ENCODE measurements around the gene WNT9B. TPM values are rescaled to one million over a fixed set of nuclear protein-coding genes. Genes with fewer than 3 reads are reported as not detected.

Gene WNT9B
- total and polyA plus RNA-seq, 2 experiments from 2014 or later = 0.17 TPM; not detected in 1

DNA sequence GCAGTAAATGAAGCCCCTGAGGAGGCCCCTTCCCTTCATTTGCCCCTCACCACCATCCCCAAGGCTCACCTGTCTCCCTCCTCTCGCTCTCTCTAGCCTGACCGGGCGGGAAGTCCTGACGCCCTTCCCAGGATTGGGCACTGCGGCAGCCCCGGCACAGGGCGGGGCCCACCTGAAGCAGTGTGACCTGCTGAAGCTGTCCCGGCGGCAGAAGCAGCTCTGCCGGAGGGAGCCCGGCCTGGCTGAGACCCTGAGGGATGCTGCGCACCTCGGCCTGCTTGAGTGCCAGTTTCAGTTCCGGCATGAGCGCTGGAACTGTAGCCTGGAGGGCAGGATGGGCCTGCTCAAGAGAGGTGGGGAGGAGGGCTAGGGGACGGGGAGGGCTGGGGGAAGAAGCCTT lies 21.0 kb downstream of the WNT9B start (continued):
- TF ChIP-seq, protein P1, sequence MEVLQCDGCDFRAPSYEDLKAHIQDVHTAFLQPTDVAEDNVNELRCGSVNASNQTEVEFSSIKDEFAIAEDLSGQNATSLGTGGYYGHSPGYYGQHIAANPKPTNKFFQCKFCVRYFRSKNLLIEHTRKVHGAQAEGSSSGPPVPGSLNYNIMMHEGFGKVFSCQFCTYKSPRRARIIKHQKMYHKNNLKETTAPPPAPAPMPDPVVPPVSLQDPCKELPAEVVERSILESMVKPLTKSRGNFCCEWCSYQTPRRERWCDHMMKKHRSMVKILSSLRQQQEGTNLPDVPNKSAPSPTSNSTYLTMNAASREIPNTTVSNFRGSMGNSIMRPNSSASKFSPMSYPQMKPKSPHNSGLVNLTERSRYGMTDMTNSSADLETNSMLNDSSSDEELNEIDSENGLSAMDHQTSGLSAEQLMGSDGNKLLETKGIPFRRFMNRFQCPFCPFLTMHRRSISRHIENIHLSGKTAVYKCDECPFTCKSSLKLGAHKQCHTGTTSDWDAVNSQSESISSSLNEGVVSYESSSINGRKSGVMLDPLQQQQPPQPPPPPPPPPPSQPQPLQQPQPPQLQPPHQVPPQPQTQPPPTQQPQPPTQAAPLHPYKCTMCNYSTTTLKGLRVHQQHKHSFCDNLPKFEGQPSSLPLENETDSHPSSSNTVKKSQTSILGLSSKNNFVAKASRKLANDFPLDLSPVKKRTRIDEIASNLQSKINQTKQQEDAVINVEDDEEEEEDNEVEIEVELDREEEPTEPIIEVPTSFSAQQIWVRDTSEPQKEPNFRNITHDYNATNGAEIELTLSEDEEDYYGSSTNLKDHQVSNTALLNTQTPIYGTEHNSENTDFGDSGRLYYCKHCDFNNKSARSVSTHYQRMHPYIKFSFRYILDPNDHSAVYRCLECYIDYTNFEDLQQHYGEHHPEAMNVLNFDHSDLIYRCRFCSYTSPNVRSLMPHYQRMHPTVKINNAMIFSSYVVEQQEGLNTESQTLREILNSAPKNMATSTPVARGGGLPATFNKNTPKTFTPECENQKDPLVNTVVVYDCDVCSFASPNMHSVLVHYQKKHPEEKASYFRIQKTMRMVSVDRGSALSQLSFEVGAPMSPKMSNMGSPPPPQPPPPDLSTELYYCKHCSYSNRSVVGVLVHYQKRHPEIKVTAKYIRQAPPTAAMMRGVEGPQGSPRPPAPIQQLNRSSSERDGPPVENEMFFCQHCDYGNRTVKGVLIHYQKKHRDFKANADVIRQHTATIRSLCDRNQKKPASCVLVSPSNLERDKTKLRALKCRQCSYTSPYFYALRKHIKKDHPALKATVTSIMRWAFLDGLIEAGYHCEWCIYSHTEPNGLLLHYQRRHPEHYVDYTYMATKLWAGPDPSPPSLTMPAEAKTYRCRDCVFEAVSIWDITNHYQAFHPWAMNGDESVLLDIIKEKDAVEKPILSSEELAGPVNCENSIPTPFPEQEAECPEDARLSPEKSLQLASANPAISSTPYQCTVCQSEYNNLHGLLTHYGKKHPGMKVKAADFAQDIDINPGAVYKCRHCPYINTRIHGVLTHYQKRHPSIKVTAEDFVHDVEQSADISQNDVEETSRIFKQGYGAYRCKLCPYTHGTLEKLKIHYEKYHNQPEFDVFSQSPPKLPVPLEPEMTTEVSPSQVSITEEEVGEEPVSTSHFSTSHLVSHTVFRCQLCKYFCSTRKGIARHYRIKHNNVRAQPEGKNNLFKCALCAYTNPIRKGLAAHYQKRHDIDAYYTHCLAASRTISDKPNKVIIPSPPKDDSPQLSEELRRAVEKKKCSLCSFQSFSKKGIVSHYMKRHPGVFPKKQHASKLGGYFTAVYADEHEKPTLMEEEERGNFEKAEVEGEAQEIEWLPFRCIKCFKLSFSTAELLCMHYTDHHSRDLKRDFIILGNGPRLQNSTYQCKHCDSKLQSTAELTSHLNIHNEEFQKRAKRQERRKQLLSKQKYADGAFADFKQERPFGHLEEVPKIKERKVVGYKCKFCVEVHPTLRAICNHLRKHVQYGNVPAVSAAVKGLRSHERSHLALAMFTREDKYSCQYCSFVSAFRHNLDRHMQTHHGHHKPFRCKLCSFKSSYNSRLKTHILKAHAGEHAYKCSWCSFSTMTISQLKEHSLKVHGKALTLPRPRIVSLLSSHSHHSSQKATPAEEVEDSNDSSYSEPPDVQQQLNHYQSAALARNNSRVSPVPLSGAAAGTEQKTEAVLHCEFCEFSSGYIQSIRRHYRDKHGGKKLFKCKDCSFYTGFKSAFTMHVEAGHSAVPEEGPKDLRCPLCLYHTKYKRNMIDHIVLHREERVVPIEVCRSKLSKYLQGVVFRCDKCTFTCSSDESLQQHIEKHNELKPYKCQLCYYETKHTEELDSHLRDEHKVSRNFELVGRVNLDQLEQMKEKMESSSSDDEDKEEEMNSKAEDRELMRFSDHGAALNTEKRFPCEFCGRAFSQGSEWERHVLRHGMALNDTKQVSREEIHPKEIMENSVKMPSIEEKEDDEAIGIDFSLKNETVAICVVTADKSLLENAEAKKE (CRISPR knock-in tag; IDR thresholded peaks at IDR 0.05) = no peak
- TF ChIP-seq POLR2AphosphoS5 (IDR thresholded peaks at IDR 0.05; ENCODE audit: low read depth) (no peak), CREB1 (CRISPR knock-in tag; IDR thresholded peaks at IDR 0.05; ENCODE audit: low read depth) (no peak), ZNF114 (CRISPR knock-in tag; IDR thresholded peaks at IDR 0.05) (no peak), EZH2 (IDR thresholded peaks at IDR 0.05; ENCODE audit: low read depth, unreplicated experiment) (no peak), EZH2phosphoT487 (IDR thresholded peaks at IDR 0.05; ENCODE audit: unreplicated experiment) (no peak)
- TF ChIP-seq, protein P2, sequence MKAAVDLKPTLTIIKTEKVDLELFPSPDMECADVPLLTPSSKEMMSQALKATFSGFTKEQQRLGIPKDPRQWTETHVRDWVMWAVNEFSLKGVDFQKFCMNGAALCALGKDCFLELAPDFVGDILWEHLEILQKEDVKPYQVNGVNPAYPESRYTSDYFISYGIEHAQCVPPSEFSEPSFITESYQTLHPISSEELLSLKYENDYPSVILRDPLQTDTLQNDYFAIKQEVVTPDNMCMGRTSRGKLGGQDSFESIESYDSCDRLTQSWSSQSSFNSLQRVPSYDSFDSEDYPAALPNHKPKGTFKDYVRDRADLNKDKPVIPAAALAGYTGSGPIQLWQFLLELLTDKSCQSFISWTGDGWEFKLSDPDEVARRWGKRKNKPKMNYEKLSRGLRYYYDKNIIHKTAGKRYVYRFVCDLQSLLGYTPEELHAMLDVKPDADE (IDR thresholded peaks at IDR 0.05) = no peak

DNA sequence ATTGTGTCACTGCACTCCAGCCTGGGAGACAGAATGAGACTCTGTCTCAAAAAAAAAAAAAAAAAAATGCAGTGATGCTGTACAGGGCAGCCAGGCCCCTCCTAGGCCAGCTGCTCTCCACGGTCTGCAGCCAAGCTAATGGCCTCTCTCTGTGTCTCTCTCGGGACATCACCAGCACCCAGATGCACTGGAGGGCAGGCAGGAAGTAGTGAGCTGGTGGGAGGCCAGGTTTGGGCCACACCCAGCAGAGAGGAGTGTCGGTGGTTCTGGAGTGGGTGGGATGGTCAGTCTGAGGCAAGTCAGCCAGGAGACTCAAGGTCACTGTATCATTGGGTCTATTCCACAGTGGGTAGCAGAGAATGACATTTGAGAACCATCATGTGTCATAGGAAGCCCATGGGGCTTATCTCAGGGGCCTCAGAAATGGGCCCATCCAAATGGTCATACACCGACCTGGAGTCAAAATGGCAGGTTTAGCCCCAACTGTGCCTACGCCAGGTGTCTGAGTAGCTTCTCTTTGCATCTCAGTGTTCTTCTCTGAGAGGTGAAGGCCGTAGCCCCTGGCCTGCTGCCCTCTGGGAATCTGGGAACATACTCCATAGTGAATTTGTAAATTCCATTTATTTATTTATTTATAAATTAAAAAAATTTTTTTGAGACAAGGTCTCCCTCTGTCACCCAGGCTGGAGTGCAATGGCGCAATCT lies 22.7 kb downstream of the WNT9B start:
- H4K20me1 ChIP-seq (replicated peaks; ENCODE audit: insufficient read depth) = no peaks in the 10 kb centered on the region
- no peaks in the 10 kb centered on the region for H3K4me1 Mint-ChIP-seq
- no peak overlapping the region for H2AFZ ChIP-seq
- no peak overlapping the region for H3K27ac ChIP-seq (ENCODE audit: low read depth)
- no peaks in the 10 kb centered on the region for H3F3A ChIP-seq (replicated peaks; ENCODE audit: low read depth)
- no peak for DNase-seq (ENCODE audit: low spot score)
- H3K27me3 Mint-ChIP-seq (ENCODE audit: insufficient read depth, low read depth, poor library complexity) = peaks cover 2% of the 10 kb centered on the region
- H3K9me3 Mint-ChIP-seq = no peaks in the 10 kb centered on the region
- no peak for ATAC-seq
- H3K9me2 ChIP-seq (ENCODE audit: insufficient read depth) = no peaks in the 10 kb centered on the region
- TF ChIP-seq CREB1 (CRISPR knock-in tag; IDR thresholded peaks at IDR 0.05; ENCODE audit: low read depth) (no peak), POLR2AphosphoS5 (IDR thresholded peaks at IDR 0.05; ENCODE audit: low read depth) (no peak)
- H3K36me3 Mint-ChIP-seq (ENCODE audit: low read depth) = no peaks in the 10 kb centered on the region
- H3K4me2 ChIP-seq = no peak overlapping the region
- no peaks in the 10 kb centered on the region for H3K27me3 ChIP-seq (ENCODE audit: insufficient read depth)
- no peaks in the 10 kb centered on the region for H3K4me1 ChIP-seq (ENCODE audit: insufficient read depth)
- H3K4me3 ChIP-seq = no peak overlapping the region
- no peak overlapping the region for H3K27ac Mint-ChIP-seq
- no peaks in the 10 kb centered on the region for H3K36me3 ChIP-seq (ENCODE audit: insufficient read depth)
- H3K4me3 Mint-ChIP-seq = no peak overlapping the region
- no peaks in the 10 kb centered on the region for H3K79me2 ChIP-seq (replicated peaks; ENCODE audit: insufficient read depth)

Data from GM23338 (cell line).